ENCODE results near the gene IP6K3. TPM values are rescaled to one million over a fixed set of nuclear protein-coding genes. Genes with fewer than 3 reads are reported as not detected.

The IP6K3 gene
- polyA plus RNA-seq, 1 donor (not counting 4 experiments of a cell fraction or from before 2014, with no cell fraction given), result not detected

- H3K4me2 ChIP-seq (ENCODE audit: control insufficient read depth, extremely low read depth, insufficient read depth, low read depth, low read length), result peak overlapping the region; percentile 20
- TF ChIP-seq EZH2 (IDR thresholded peaks at IDR 0.05; ENCODE audit: low read length), result no peak
- no peak for TF ChIP-seq CTCF (optimal IDR thresholded peaks at IDR 0.05 in 1 of 3, IDR thresholded peaks at IDR 0.05 in 1 of 3, conservative IDR thresholded peaks at IDR 0.05 in 1 of 3; ENCODE audit: extremely low read depth in 1 of 3, insufficient read depth in 2 of 3, low read length in 3 of 3)
- peaks cover 25 to 49% of the 10 kb centered on the region in 2 experiments for H3K36me3 ChIP-seq (ENCODE audit: control insufficient read depth in 2 of 2, extremely low read depth in 1 of 2, insufficient read depth in 2 of 2, low read length in 2 of 2)
- H3K79me2 ChIP-seq (ENCODE audit: control insufficient read depth, insufficient read depth, low read length), result no peaks in the 10 kb centered on the region
- FAIRE-seq (no peak), DNase-seq (ENCODE audit: low read depth, low spot score) (no peak)
- H4K20me1 ChIP-seq (ENCODE audit: control insufficient read depth, extremely low read depth, insufficient read depth, low read length), result peaks cover 6% of the 10 kb centered on the region
- H3K9me3 ChIP-seq (ENCODE audit: control insufficient read depth, low read depth, low read length), result no peaks in the 10 kb centered on the region
- H2AFZ ChIP-seq (ENCODE audit: control insufficient read depth, low read length), result no peak overlapping the region
- dilution Hi-C loops (cut with MboI; ENCODE audit: extremely low pct_ligation_motif_present, low sequenced_read_pairs), result no loop called here
- H3K9ac ChIP-seq (ENCODE audit: control insufficient read depth, extremely low read depth, insufficient read depth, low read length), result no peak overlapping the region
- no peaks in the 10 kb centered on the region for H3K9me1 ChIP-seq (ENCODE audit: control insufficient read depth, extremely low read depth, insufficient read depth, low read length)
- H3K4me1 ChIP-seq (ENCODE audit: control insufficient read depth, extremely low read depth, insufficient read depth, low read length), result peaks cover 58% of the 10 kb centered on the region
- H3K27me3 ChIP-seq (ENCODE audit: control insufficient read depth, extremely low read depth, insufficient read depth, low read length), result no peaks in the 10 kb centered on the region
- no peak overlapping the region for H3K4me3 ChIP-seq (ENCODE audit: control insufficient read depth in 2 of 3, extremely low read depth in 1 of 3, insufficient read depth in 2 of 3, low read depth in 1 of 3, low read length in 3 of 3)
- H3K27ac ChIP-seq (ENCODE audit: control insufficient read depth, insufficient read depth, low read length), result peak overlapping the region; percentile 37
Observed at GRCh38 chr6:33698494-33698893, 48.2 kb downstream of the IP6K3 start.

GRCh38 chr6:33697845-33698244 is 48.9 kb downstream of the IP6K3 start:
- H3K36me3 ChIP-seq (ENCODE audit: control insufficient read depth in 2 of 2, extremely low read depth in 1 of 2, insufficient read depth in 2 of 2, low read length in 2 of 2), result peaks cover 31 to 56% of the 10 kb centered on the region in 2 experiments

More at GRCh38 chr6:33697845-33698244, 48.9 kb downstream of the IP6K3 start:
- no peak overlapping the region for H3K27ac ChIP-seq (ENCODE audit: control insufficient read depth, insufficient read depth, low read length)
- no peak for DNase-seq (ENCODE audit: low read depth, low spot score)
- TF ChIP-seq EZH2 (IDR thresholded peaks at IDR 0.05; ENCODE audit: low read length) (no peak), CTCF (optimal IDR thresholded peaks at IDR 0.05 in 1 of 3, IDR thresholded peaks at IDR 0.05 in 1 of 3, conservative IDR thresholded peaks at IDR 0.05 in 1 of 3; ENCODE audit: extremely low read depth in 1 of 3, insufficient read depth in 2 of 3, low read length in 3 of 3) (no peak)
- no peaks in the 10 kb centered on the region for H3K9me3 ChIP-seq (ENCODE audit: control insufficient read depth, low read depth, low read length)
- no peak overlapping the region for H3K9ac ChIP-seq (ENCODE audit: control insufficient read depth, extremely low read depth, insufficient read depth, low read length)
- H3K4me2 ChIP-seq (ENCODE audit: control insufficient read depth, extremely low read depth, insufficient read depth, low read depth, low read length), result no peak overlapping the region
- dilution Hi-C loops (cut with MboI; ENCODE audit: extremely low pct_ligation_motif_present, low sequenced_read_pairs), result no loop called here
- no peaks in the 10 kb centered on the region for H3K79me2 ChIP-seq (ENCODE audit: control insufficient read depth, insufficient read depth, low read length)
- H3K4me3 ChIP-seq (ENCODE audit: control insufficient read depth in 2 of 3, extremely low read depth in 1 of 3, insufficient read depth in 2 of 3, low read depth in 1 of 3, low read length in 3 of 3), result no peak overlapping the region
- H3K9me1 ChIP-seq (ENCODE audit: control insufficient read depth, extremely low read depth, insufficient read depth, low read length), result no peaks in the 10 kb centered on the region
- peaks cover 6% of the 10 kb centered on the region for H4K20me1 ChIP-seq (ENCODE audit: control insufficient read depth, extremely low read depth, insufficient read depth, low read length)
- FAIRE-seq, result no peak
- no peak overlapping the region for H2AFZ ChIP-seq (ENCODE audit: control insufficient read depth, low read length)
- peaks cover 59% of the 10 kb centered on the region for H3K4me1 ChIP-seq (ENCODE audit: control insufficient read depth, extremely low read depth, insufficient read depth, low read length)
- no peaks in the 10 kb centered on the region for H3K27me3 ChIP-seq (ENCODE audit: control insufficient read depth, extremely low read depth, insufficient read depth, low read length)

Measured in keratinocyte (primary cell).